SK-N-SH (cell line): Measurements from ENCODE around the gene ACOXL. TPM values are rescaled to one million over a fixed set of nuclear protein-coding genes. Genes with fewer than 3 reads are reported as not detected.

Source experiments
- CTCF ChIA-PET: fragments of 300-600, 350-600 bp; formaldehyde crosslinking; extraction: SDS; loops from one replicate; lab custom pipeline; 2021; lab: Yijun Ruan, JAX
- POLR2A ChIA-PET: fragments of 350-600 bp; sonication (Branson Sonifier 250); formaldehyde crosslinking; extraction: SDS; loops from one replicate; lab custom pipeline; 2020; ENCODE audit warnings: antibody characterized with exemption, inconsistent platforms; lab: Yijun Ruan, JAX
- DNase-seq: peaks from one replicate; pipeline ENCODE4 v3.0.0; 2012
- H2AFZ ChIP-seq: fragments of 200-600 bp; sonication (generic); 2 replicates; pipeline ENCODE4 v1.8.1; 2016; ENCODE audit warnings: antibody characterized with exemption, mild to moderate bottlenecking, low read depth
- H3F3A ChIP-seq: fragments of 200-600 bp; sonication (generic); replicated peaks from 2 replicates; pipeline ENCODE3; 2016; ENCODE audit warnings: antibody characterized with exemption, mild to moderate bottlenecking; ENCODE audit not compliant: insufficient read depth
- H3K27ac ChIP-seq, 2 experiments: fragments of 200-500 bp in 1 of 2; fragments of 200-600 bp in 1 of 2; sonication (Bioruptor generic) in 1 of 2; sonication (generic), shearing (Covaris generic) in 1 of 2; 2 replicates each; pipeline versions ENCODE4 v1.5.1 to v1.6.1; 2014 to 2016; ENCODE audit warnings: low read depth in 2 of 2, inconsistent platforms in 1 of 2, low read length in 1 of 2, mild to moderate bottlenecking in 1 of 2, mixed read lengths in 1 of 2
- H3K27me3 ChIP-seq: fragments of 200-600 bp; sonication (generic), shearing (Covaris generic); 2 replicates; pipeline ENCODE4 v1.6.1; 2016; ENCODE audit warnings: mixed run types; ENCODE audit not compliant: insufficient read depth
- H3K36me3 ChIP-seq, 2 experiments: fragments of 200-500 bp in 1 of 2; fragments of 200-600 bp in 1 of 2; sonication (Bioruptor generic) in 1 of 2; sonication (generic) in 1 of 2; replicated peaks in 1 of 2; 2 replicates each; pipeline versions ENCODE3 to v1.5.1; 2014 to 2016; ENCODE audit warnings: low read length in 1 of 2, mild to moderate bottlenecking in 1 of 2; ENCODE audit not compliant: insufficient read depth in 2 of 2, control insufficient read depth in 1 of 2
- H3K4me1 ChIP-seq, 2 experiments: fragments of 200-500 bp in 1 of 2; fragments of 200-600 bp in 1 of 2; sonication (Bioruptor generic) in 1 of 2; sonication (generic), shearing (Covaris generic) in 1 of 2; 2 replicates each; pipeline versions ENCODE4 v1.5.1 to v1.6.1; 2014 to 2016; ENCODE audit warnings: low read depth in 1 of 2, low read length in 1 of 2, mixed run types in 1 of 2; ENCODE audit not compliant: insufficient read depth in 2 of 2, control insufficient read depth in 1 of 2
- H3K4me2 ChIP-seq: fragments of 200-600 bp; sonication (generic), shearing (Covaris generic); 2 replicates; pipeline ENCODE4 v1.6.1; 2017; ENCODE audit warnings: mixed run types
- H3K4me3 ChIP-seq, 2 experiments: fragments of 200-500 bp in 1 of 2; fragments of 200-600 bp in 1 of 2; sonication (Bioruptor generic) in 1 of 2; sonication (generic), shearing (Covaris generic) in 1 of 2; 2 replicates each; pipeline versions ENCODE4 v1.5.1 to v1.8.1; 2014 to 2016; ENCODE audit warnings: low read depth in 2 of 2, inconsistent platforms in 1 of 2, low read length in 1 of 2, mild to moderate bottlenecking in 1 of 2, mixed read lengths in 1 of 2, moderate library complexity in 1 of 2
- H3K79me2 ChIP-seq: fragments of 200-600 bp; sonication (generic); 2 replicates; pipeline ENCODE4 v1.8.1; 2017; ENCODE audit warnings: mild to moderate bottlenecking; ENCODE audit not compliant: insufficient read depth
- H3K9ac ChIP-seq: fragments of 200-600 bp; sonication (generic); 2 replicates; pipeline ENCODE4 v1.6.1; 2017; ENCODE audit warnings: mixed run types
- H3K9me2 ChIP-seq: fragments of 200-600 bp; sonication (generic); 2 replicates; pipeline ENCODE4 v1.6.1; 2017; ENCODE audit warnings: mixed run types
- H3K9me3 ChIP-seq: fragments of 200-600 bp; sonication (generic); 2 replicates; pipeline ENCODE4 v1.6.1; 2017; ENCODE audit warnings: mixed run types, mild to moderate bottlenecking, moderate library complexity
- H4K20me1 ChIP-seq: fragments of 200-600 bp; sonication (generic); 2 replicates; pipeline ENCODE4 v1.6.1; 2017; ENCODE audit warnings: mild to moderate bottlenecking, mixed run types; ENCODE audit not compliant: insufficient read depth
- CHD2 ChIP-seq: fragments of 150-350 bp; IDR thresholded peaks from 2 replicates; pipeline ENCODE4 v1.6.1; 2018; ENCODE audit warnings: low read length; ENCODE audit not compliant: partially characterized antibody
- EZH2phosphoT487 ChIP-seq: fragments of 200-600 bp; sonication (generic); IDR thresholded peaks from 2 replicates; pipeline ENCODE4 v1.6.1; 2017; ENCODE audit warnings: low read depth, mixed run types, mild to moderate bottlenecking, antibody characterized with exemption, moderate library complexity, borderline replicate concordance
- FOSL2 ChIP-seq: IDR thresholded peaks from 2 replicates; pipeline ENCODE4 v1.4.0; 2012; ENCODE audit warnings: low read depth, mild to moderate bottlenecking, moderate library complexity, borderline replicate concordance
- FOXJ3 ChIP-seq: sonication (generic); formaldehyde crosslinking; IDR thresholded peaks from 2 replicates; pipeline ENCODE4 v1.5.1; 2020; ENCODE audit warnings: mild to moderate bottlenecking, missing genetic modification reagents
- FOXM1 ChIP-seq: IDR thresholded peaks from 2 replicates; pipeline ENCODE4 v1.4.0; 2012; ENCODE audit warnings: low read depth, mild to moderate bottlenecking
- GABPA ChIP-seq: IDR thresholded peaks from 2 replicates; pipeline ENCODE4 v1.4.0; 2012; ENCODE audit warnings: low read depth, mild to moderate bottlenecking
- JUND ChIP-seq: IDR thresholded peaks from 2 replicates; pipeline ENCODE4 v1.4.0; 2012
- MEF2A ChIP-seq: IDR thresholded peaks from 2 replicates; pipeline ENCODE4 v1.4.0; 2012; ENCODE audit warnings: low read depth, borderline replicate concordance
- MXI1 ChIP-seq: IDR thresholded peaks from 2 replicates; pipeline ENCODE4 v1.6.1; 2012; ENCODE audit warnings: mild to moderate bottlenecking, low read depth, low read length, improper control_type of control experiment
- NFIC ChIP-seq: IDR thresholded peaks from 2 replicates; pipeline ENCODE4 v1.4.0; 2012; ENCODE audit warnings: borderline replicate concordance
- POLR2AphosphoS5 ChIP-seq: IDR thresholded peaks from 2 replicates; pipeline ENCODE4 v1.6.1; 2012; ENCODE audit warnings: low read depth, low read length
- RCOR1 ChIP-seq: fragments of 150-350 bp; IDR thresholded peaks from 2 replicates; pipeline ENCODE4 v1.6.1; 2017; ENCODE audit warnings: antibody characterized with exemption, low read length
- SIN3A ChIP-seq: IDR thresholded peaks from 2 replicates; pipeline ENCODE4 v1.6.1; 2012; ENCODE audit warnings: low read depth, mild to moderate bottlenecking, low read length, moderate library complexity, borderline replicate concordance
- SMC3 ChIP-seq: IDR thresholded peaks from 2 replicates; pipeline ENCODE4 v1.6.1; 2012; ENCODE audit warnings: low read depth, low read length, improper control_type of control experiment
- TCF12 ChIP-seq: IDR thresholded peaks from 2 replicates; pipeline ENCODE4 v1.4.0; 2012
- YY1 ChIP-seq: IDR thresholded peaks from 2 replicates; pipeline ENCODE4 v1.4.0; 2012; ENCODE audit warnings: low read depth, mild to moderate bottlenecking
- WGBS: methylation state at CpG from one replicate; pipeline ENCODE4 v1.1.6; 2017; ENCODE audit warnings: low lambda C conversion rate; 5-methylcytosine and 5-hydroxymethylcytosine counted together
- polyA plus RNA-seq, 3 experiments: library from polyadenylated mRNA; depleted of rRNA; stranded (reverse); fragments of >200 nt; gene quantifications; 2 replicates each; pipeline ENCODE4 v1.2.3, GENCODE V29; 2012
- TF ChIP-seq, protein P1 (sequence below): IDR thresholded peaks from 2 replicates; pipeline ENCODE4 v1.4.0; 2012; ENCODE audit warnings: low read depth, borderline replicate concordance
- TF ChIP-seq, protein P2 (sequence below): fragments of 150-350 bp; IDR thresholded peaks from 2 replicates; pipeline ENCODE4 v1.6.1; 2017; ENCODE audit warnings: antibody characterized with exemption, low read length, low read depth, borderline replicate concordance
- TF ChIP-seq, protein P3 (sequence below): IDR thresholded peaks from 2 replicates; pipeline ENCODE4 v1.4.0; 2012; ENCODE audit warnings: low read depth
- TF ChIP-seq, protein P4 (sequence below): fragments of 150-350 bp; IDR thresholded peaks from 2 replicates; pipeline ENCODE4 v1.6.1; 2016; ENCODE audit warnings: mild to moderate bottlenecking, low read depth, low read length
- TF ChIP-seq, protein P5 (sequence below): IDR thresholded peaks from 2 replicates; pipeline ENCODE4 v1.6.1; 2012; ENCODE audit warnings: mild to moderate bottlenecking, low read depth, low read length, moderate library complexity

Gene ACOXL
- polyA plus RNA-seq, 1 of the 3 experiments (the other 2 are of a cell fraction), result not detected

DNA sequence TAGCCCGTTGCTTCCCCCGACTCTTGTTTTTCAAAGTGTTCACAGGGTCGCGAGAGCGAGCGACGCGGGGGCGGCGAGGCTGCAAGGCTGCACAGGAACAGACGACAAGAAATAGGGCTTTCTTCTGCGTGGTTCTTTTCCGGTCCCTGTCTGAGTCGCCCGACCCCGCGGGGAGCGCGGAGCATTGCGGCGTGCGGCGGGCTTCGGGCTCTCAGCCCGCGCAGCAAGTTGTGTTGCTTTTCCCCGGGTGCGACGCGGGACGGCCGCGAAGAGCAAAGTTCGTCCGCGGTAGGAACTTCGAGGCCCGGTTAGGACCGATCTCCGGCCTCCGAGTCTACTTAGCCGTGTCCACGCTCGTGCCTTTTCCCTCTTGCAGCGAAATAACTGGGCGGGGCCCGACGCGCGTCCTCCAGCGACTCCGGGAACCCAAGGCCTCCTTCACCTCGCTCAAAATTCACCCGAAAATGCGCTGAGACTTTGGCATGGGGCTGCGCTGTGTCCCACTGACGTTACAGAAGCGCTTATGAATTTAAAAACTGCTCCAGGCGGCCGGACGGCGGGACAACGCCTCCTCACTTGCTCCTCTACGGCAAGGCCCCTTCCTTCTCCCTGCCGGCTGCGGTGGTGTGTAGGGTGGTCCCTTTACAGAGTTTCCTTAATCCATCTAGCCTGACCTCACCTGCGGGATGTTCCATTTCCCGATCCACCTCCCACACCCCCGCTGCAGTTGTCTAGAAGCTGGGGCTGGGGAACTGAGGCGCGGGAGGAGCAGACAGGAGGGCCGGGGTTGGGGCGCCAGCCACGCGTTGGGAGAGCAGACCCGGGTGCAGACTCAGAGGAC, 386.8 kb downstream of the ACOXL start:
- Histone ChIP-seq H3K27me3 (no peaks in the 10 kb centered on the region), H3K4me2 (no peak overlapping the region), H3K9me3 (no peaks in the 10 kb centered on the region), H3K36me3 (peaks cover 0 to 3% of the 10 kb centered on the region in 2 experiments), H4K20me1 (no peaks in the 10 kb centered on the region; the same call in 1 of the 2 replicates), H3K9ac (no peak overlapping the region), H3F3A (peaks cover 4% of the 10 kb centered on the region), H3K4me3 (no peak overlapping the region), H3K9me2 (no peaks in the 10 kb centered on the region), H3K4me1 (peaks cover 0 to 10% of the 10 kb centered on the region in 2 experiments; a peak in 2 of 4 replicates), H3K79me2 (0 out of 2 replicates have a peak, but pooled peaks cover 9% of the 10 kb centered on the region), H2AFZ (no peak overlapping the region), H3K27ac (no peak overlapping the region)
- no peak for DNase-seq
- 96% methylated on average over 65 of the region's 76 CpGs for WGBS
- ChIA-PET POLR2A (interaction anchor here (1.3 kb wide), 1 partner anchor 11 kb away, joined by 5 read pairs; no protein-coding TSS in a partner anchor), CTCF (interaction anchor here (0.7 to 2.8 kb wide), 3 partner anchors 19 to 307 kb away, joined by 3 to 23 read pairs (median 5); no protein-coding TSS in a partner anchor)
- TF ChIP-seq JUND (no peak), SMC3 (no peak), YY1 (no peak), RCOR1 (no peak), GABPA (no peak), FOSL2 (no peak), MEF2A (no peak), CHD2 (no peak), POLR2AphosphoS5 (no peak), TCF12 (no peak), MXI1 (no peak), SIN3A (no peak), FOXJ3 (CRISPR knock-in tag) (no peak), NFIC (no peak)
- TF ChIP-seq, protein P1, sequence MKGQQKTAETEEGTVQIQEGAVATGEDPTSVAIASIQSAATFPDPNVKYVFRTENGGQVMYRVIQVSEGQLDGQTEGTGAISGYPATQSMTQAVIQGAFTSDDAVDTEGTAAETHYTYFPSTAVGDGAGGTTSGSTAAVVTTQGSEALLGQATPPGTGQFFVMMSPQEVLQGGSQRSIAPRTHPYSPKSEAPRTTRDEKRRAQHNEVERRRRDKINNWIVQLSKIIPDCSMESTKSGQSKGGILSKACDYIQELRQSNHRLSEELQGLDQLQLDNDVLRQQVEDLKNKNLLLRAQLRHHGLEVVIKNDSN, result no peak
- TF ChIP-seq, protein P2, sequence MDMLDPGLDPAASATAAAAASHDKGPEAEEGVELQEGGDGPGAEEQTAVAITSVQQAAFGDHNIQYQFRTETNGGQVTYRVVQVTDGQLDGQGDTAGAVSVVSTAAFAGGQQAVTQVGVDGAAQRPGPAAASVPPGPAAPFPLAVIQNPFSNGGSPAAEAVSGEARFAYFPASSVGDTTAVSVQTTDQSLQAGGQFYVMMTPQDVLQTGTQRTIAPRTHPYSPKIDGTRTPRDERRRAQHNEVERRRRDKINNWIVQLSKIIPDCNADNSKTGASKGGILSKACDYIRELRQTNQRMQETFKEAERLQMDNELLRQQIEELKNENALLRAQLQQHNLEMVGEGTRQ, result no peak

DNA sequence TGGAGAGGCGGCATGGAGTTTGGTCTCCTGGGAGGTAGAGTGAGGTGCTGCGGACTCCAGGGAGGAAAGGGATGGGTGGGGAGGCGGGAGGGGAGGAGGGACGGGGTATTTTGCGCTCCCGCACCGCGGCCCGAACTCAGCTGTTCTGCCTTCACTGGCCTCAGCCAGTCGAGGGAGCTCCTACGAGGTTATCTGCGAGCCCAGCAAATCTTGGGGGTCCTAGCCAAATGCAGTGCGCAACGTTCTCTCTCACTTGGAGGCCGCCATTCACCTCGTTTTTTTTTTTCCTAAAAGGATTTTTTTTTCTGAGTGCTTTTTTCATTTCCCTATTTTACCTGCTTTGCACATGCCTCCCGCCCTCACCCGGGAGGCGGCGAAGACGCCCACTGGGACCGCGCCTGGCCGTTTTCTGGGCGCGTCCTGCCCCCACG, 387.5 kb downstream of the ACOXL start:
- Histone ChIP-seq H3K9ac (peak overlapping the region; percentile 58; the same call in 1 of the 2 replicates), H3K4me1 (peaks cover 0 to 10% of the 10 kb centered on the region in 2 experiments; a peak in 2 of 4 replicates), H4K20me1 (no peaks in the 10 kb centered on the region; the same call in 1 of the 2 replicates), H3K9me3 (no peaks in the 10 kb centered on the region), H3K27me3 (no peaks in the 10 kb centered on the region), H3K4me3 (peak overlapping the region; percentile 84 to 92), H3K9me2 (no peaks in the 10 kb centered on the region), H3K27ac (peak overlapping the region in 1 of 2 experiments; percentile 86; a peak in 3 of 4 replicates), H2AFZ (peak overlapping the region; percentile 93), H3K4me2 (peak overlapping the region; percentile 94), H3K79me2 (0 out of 2 replicates have a peak, but pooled peaks cover 9% of the 10 kb centered on the region), H3F3A (peaks cover 4% of the 10 kb centered on the region), H3K36me3 (peaks cover 5 to 7% of the 10 kb centered on the region in 2 experiments)
- ChIA-PET POLR2A (interaction anchor here (0.9 to 1.3 kb wide), 4 partner anchors 7 to 576 kb away, joined by 3 to 6 read pairs (median 4); no protein-coding TSS in a partner anchor), CTCF (interaction anchor here (0.6 to 2.8 kb wide), 8 partner anchors 12 to 307 kb away, joined by 3 to 23 read pairs (median 4); no protein-coding TSS in a partner anchor)
- TF ChIP-seq JUND (no peak), TCF12 (no peak), EZH2phosphoT487 (no peak), FOXM1 (no peak), NFIC (no peak)
- TF ChIP-seq, protein P3, sequence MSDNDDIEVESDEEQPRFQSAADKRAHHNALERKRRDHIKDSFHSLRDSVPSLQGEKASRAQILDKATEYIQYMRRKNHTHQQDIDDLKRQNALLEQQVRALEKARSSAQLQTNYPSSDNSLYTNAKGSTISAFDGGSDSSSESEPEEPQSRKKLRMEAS, result no peak
- TF ChIP-seq, protein P4, sequence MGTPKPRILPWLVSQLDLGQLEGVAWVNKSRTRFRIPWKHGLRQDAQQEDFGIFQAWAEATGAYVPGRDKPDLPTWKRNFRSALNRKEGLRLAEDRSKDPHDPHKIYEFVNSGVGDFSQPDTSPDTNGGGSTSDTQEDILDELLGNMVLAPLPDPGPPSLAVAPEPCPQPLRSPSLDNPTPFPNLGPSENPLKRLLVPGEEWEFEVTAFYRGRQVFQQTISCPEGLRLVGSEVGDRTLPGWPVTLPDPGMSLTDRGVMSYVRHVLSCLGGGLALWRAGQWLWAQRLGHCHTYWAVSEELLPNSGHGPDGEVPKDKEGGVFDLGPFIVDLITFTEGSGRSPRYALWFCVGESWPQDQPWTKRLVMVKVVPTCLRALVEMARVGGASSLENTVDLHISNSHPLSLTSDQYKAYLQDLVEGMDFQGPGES, result no peak
- TF ChIP-seq, protein P5, sequence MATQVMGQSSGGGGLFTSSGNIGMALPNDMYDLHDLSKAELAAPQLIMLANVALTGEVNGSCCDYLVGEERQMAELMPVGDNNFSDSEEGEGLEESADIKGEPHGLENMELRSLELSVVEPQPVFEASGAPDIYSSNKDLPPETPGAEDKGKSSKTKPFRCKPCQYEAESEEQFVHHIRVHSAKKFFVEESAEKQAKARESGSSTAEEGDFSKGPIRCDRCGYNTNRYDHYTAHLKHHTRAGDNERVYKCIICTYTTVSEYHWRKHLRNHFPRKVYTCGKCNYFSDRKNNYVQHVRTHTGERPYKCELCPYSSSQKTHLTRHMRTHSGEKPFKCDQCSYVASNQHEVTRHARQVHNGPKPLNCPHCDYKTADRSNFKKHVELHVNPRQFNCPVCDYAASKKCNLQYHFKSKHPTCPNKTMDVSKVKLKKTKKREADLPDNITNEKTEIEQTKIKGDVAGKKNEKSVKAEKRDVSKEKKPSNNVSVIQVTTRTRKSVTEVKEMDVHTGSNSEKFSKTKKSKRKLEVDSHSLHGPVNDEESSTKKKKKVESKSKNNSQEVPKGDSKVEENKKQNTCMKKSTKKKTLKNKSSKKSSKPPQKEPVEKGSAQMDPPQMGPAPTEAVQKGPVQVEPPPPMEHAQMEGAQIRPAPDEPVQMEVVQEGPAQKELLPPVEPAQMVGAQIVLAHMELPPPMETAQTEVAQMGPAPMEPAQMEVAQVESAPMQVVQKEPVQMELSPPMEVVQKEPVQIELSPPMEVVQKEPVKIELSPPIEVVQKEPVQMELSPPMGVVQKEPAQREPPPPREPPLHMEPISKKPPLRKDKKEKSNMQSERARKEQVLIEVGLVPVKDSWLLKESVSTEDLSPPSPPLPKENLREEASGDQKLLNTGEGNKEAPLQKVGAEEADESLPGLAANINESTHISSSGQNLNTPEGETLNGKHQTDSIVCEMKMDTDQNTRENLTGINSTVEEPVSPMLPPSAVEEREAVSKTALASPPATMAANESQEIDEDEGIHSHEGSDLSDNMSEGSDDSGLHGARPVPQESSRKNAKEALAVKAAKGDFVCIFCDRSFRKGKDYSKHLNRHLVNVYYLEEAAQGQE, result no peak
- WGBS, result 58% methylated on average over 27 of the region's 27 CpGs
- DNase-seq, result peak; percentile 39
